H1 (cell line): ENCODE measurements around the gene TXNRD2. TPM values are rescaled to one million over a fixed set of nuclear protein-coding genes. Genes with fewer than 3 reads are reported as not detected.
A peak's percentile ranks its signal among the peaks of the same experiment; 100 is the strongest.

ENCODE experiments used
- CTCF ChIA-PET: fragments of 300-600 bp; sonication (Branson Sonifier 250); formaldehyde crosslinking; loops from one replicate; lab custom pipeline; 2021; ENCODE audit not compliant: partially characterized antibody; lab: Charles Lee
- POLR2A ChIA-PET: fragments of 300-600 bp; sonication (Branson Sonifier 250); formaldehyde crosslinking; loops from one replicate; lab custom pipeline; 2021; ENCODE audit warnings: inconsistent platforms; ENCODE audit not compliant: partially characterized antibody; lab: Charles Lee
- DNase-seq, 2 experiments: peaks; one replicate each; pipeline versions ENCODE4 v3.0.0 to v3.0.0-alpha.2; 2010 to 2022; ENCODE audit warnings: low spot score in 2 of 2, low read depth in 1 of 2, mixed read lengths in 1 of 2
- FAIRE-seq: peaks from 2 replicates; lab custom pipeline; 2011; peaks lifted over from hg19 to GRCh38; lab: Jason Lieb, UNC
- H2AFZ ChIP-seq: 2 replicates; pipeline ENCODE4 v1.8.1; 2012; ENCODE audit warnings: low read length, inconsistent platforms
- H2AK5ac ChIP-seq: 2 replicates; pipeline ENCODE4 v1.6.1; 2013; ENCODE audit warnings: low read depth, low read length
- H2BK120ac ChIP-seq: replicated peaks from 2 replicates; pipeline ENCODE3; 2013; ENCODE audit warnings: low read depth, low read length, inconsistent platforms
- H2BK12ac ChIP-seq: 2 replicates; pipeline ENCODE4 v1.6.1; 2013; ENCODE audit warnings: low read depth, low read length
- H2BK15ac ChIP-seq: 2 replicates; pipeline ENCODE4 v1.6.1; 2013; ENCODE audit warnings: low read length
- H2BK20ac ChIP-seq: 2 replicates; pipeline ENCODE4 v1.6.1; 2013; ENCODE audit warnings: low read length
- H2BK5ac ChIP-seq: 2 replicates; pipeline ENCODE4 v1.6.1; 2013; ENCODE audit warnings: low read depth, low read length
- H3K14ac ChIP-seq: 2 replicates; pipeline ENCODE4 v1.6.1; 2013; ENCODE audit warnings: inconsistent platforms; ENCODE audit not compliant: insufficient read length
- H3K18ac ChIP-seq: 2 replicates; pipeline ENCODE4 v1.6.1; 2013; ENCODE audit warnings: low read length; ENCODE audit errors: extremely low read depth
- H3K23ac ChIP-seq: 2 replicates; pipeline ENCODE4 v1.6.1; 2013; ENCODE audit warnings: inconsistent platforms; ENCODE audit not compliant: insufficient read length
- H3K23me2 ChIP-seq: 2 replicates; pipeline ENCODE4 v1.6.1; 2013; ENCODE audit warnings: low read depth, low read length
- H3K27ac ChIP-seq: 2 replicates; pipeline ENCODE4 v1.6.1; 2011; ENCODE audit warnings: low read depth, low read length, inconsistent platforms
- H3K27me3 ChIP-seq, 4 experiments: replicated peaks in 1 of 4; 1 replicate in 1 of 4; 2 replicates in 3 of 4; pipeline versions ENCODE4 v1.6.1 to v1.8.1; 2011 to 2013; ENCODE audit warnings: low read length in 3 of 4, mild to moderate bottlenecking in 3 of 4, inconsistent platforms in 2 of 4, mixed read lengths in 2 of 4, moderate library complexity in 1 of 4; ENCODE audit not compliant: control insufficient read depth in 3 of 4, insufficient read depth in 3 of 4; ENCODE audit errors: extremely low read depth in 1 of 4
- H3K36me3 ChIP-seq, 4 experiments: 2 replicates each; pipeline versions ENCODE4 v1.6.1 to v1.8.1; 2011 to 2013; ENCODE audit warnings: mild to moderate bottlenecking in 4 of 4, low read length in 3 of 4, moderate library complexity in 2 of 4, control low read depth in 1 of 4, inconsistent platforms in 1 of 4; ENCODE audit not compliant: insufficient read depth in 4 of 4, control insufficient read depth in 2 of 4
- H3K4ac ChIP-seq: replicated peaks from 2 replicates; pipeline ENCODE3; 2013; ENCODE audit warnings: low read length, low read depth, mixed read lengths, inconsistent platforms; ENCODE audit not compliant: insufficient read length
- H3K4me1 ChIP-seq, 4 experiments: replicated peaks in 1 of 4; 1 replicate in 1 of 4; 2 replicates in 3 of 4; pipeline versions ENCODE4 v1.6.1 to v1.8.1; 2011 to 2013; ENCODE audit warnings: low read length in 3 of 4, inconsistent platforms in 2 of 4, mixed read lengths in 1 of 4; ENCODE audit not compliant: insufficient read depth in 4 of 4, control insufficient read depth in 3 of 4
- H3K4me2 ChIP-seq, 2 experiments: 2 replicates each; pipeline versions ENCODE4 v1.6.1 to v1.8.1; 2011 to 2013; ENCODE audit warnings: low read depth in 2 of 2, low read length in 2 of 2, control low read depth in 1 of 2, inconsistent platforms in 1 of 2, mild to moderate bottlenecking in 1 of 2; ENCODE audit not compliant: insufficient read depth in 1 of 2
- H3K4me3 ChIP-seq, 4 experiments: fragments of 200-600, 300-600 bp in 1 of 4; sonication (generic), shearing (Covaris generic), sonication (Bioruptor Twin) in 1 of 4; 2 replicates each; pipeline versions ENCODE4 v1.5.1 to v1.8.1; 2011 to 2016; ENCODE audit warnings: low read length in 4 of 4, low read depth in 3 of 4, control low read depth in 2 of 4, inconsistent platforms in 2 of 4, mild to moderate bottlenecking in 2 of 4, mixed read lengths in 1 of 4, moderate library complexity in 1 of 4; ENCODE audit not compliant: insufficient read depth in 2 of 4; ENCODE audit errors: extremely low read depth in 1 of 4
- H3K56ac ChIP-seq: replicated peaks from 2 replicates; pipeline ENCODE3; 2013; ENCODE audit warnings: low read depth, mild to moderate bottlenecking, mixed read lengths, low read length, inconsistent platforms; ENCODE audit not compliant: insufficient read length
- H3K79me1 ChIP-seq: 2 replicates; pipeline ENCODE4 v1.6.1; 2013; ENCODE audit warnings: low read depth, low read length, control low read depth
- H3K79me2 ChIP-seq, 2 experiments: 2 replicates each; pipeline versions ENCODE4 v1.6.1 to v1.8.1; 2012 to 2013; ENCODE audit warnings: low read length in 2 of 2, mild to moderate bottlenecking in 2 of 2, inconsistent platforms in 1 of 2; ENCODE audit not compliant: insufficient read depth in 2 of 2, control insufficient read depth in 1 of 2
- H3K9ac ChIP-seq, 4 experiments: replicated peaks in 1 of 4; 1 replicate in 1 of 4; 2 replicates in 3 of 4; pipeline versions ENCODE4 v1.6.1 to v1.8.1; 2011 to 2013; ENCODE audit warnings: low read depth in 3 of 4, low read length in 3 of 4, control low read depth in 2 of 4, mild to moderate bottlenecking in 2 of 4, moderate library complexity in 2 of 4, inconsistent platforms in 1 of 4; ENCODE audit errors: extremely low read depth in 1 of 4
- H3K9me3 ChIP-seq, 2 experiments: 2 replicates each; pipeline versions ENCODE4 v1.6.1 to v1.8.1; 2012 to 2013; ENCODE audit warnings: mild to moderate bottlenecking in 2 of 2, moderate library complexity in 2 of 2, control low read depth in 1 of 2, inconsistent platforms in 1 of 2, low read depth in 1 of 2, low read length in 1 of 2, mixed read lengths in 1 of 2; ENCODE audit not compliant: insufficient read depth in 2 of 2
- H4K20me1 ChIP-seq, 2 experiments: replicated peaks in 1 of 2; 2 replicates each; pipeline versions ENCODE3 to v1.8.1; 2011 to 2013; ENCODE audit warnings: inconsistent platforms in 2 of 2, low read length in 2 of 2, mild to moderate bottlenecking in 1 of 2; ENCODE audit not compliant: insufficient read depth in 2 of 2, control insufficient read depth in 1 of 2
- H4K5ac ChIP-seq: 2 replicates; pipeline ENCODE4 v1.6.1; 2013; ENCODE audit warnings: low read length, low read depth, mixed read lengths, inconsistent platforms; ENCODE audit not compliant: insufficient read length
- H4K8ac ChIP-seq: 2 replicates; pipeline ENCODE4 v1.8.0; 2013; ENCODE audit warnings: mild to moderate bottlenecking, moderate library complexity, low read length, inconsistent platforms; ENCODE audit not compliant: insufficient read depth; ENCODE audit errors: extremely low read depth
- H4K91ac ChIP-seq: replicated peaks from 2 replicates; pipeline ENCODE3; 2013; ENCODE audit warnings: low read length, mixed read lengths, inconsistent platforms; ENCODE audit not compliant: insufficient read length
- SAP30 ChIP-seq: fragments of 300-600 bp; sonication (generic); IDR thresholded peaks from 2 replicates; pipeline ENCODE4 v1.7.1; 2012; ENCODE audit warnings: low read length, moderate library complexity, mild to moderate bottlenecking, inconsistent platforms; ENCODE audit not compliant: insufficient read depth, insufficient replicate concordance
- TCF12 ChIP-seq: IDR thresholded peaks from 2 replicates; pipeline ENCODE4 v1.6.1; 2011; ENCODE audit warnings: low read depth, mild to moderate bottlenecking, low read length
- WGBS, 2 experiments: shearing (Covaris generic) in 1 of 2; methylation state at CpG; one replicate each; pipeline versions ENCODE4 v1.1.6 to v1.1.7; 2013 to 2015; ENCODE audit warnings: low lambda C conversion rate in 2 of 2, mixed read lengths in 2 of 2, inconsistent platforms in 1 of 2, low coverage in 1 of 2, missing lambda C conversion rate in 1 of 2; ENCODE audit not compliant: insufficient replicate concordance in 2 of 2, insufficient coverage in 1 of 2, insufficient read length in 1 of 2; ENCODE audit errors: extremely low coverage in 1 of 2, missing lambda C conversion rate in 1 of 2; 5-methylcytosine and 5-hydroxymethylcytosine counted together
- polyA plus RNA-seq, 7 experiments: library from polyadenylated mRNA; depleted of rRNA in 3 of 7; stranded (reverse) in 5 of 7; unstranded in 2 of 7; fragments of >200 nt in 5 of 7; fragments of 200-250 nt in 2 of 7; gene quantifications; 1 replicate in 5 of 7; 2 replicates in 1 of 7; 4 replicates in 1 of 7; pipeline versions ENCODE4 v1.2.1 to v1.2.3, GENCODE V29; 2011 to 2013; ENCODE audit warnings: missing spikeins in 2 of 7, mixed read lengths in 2 of 7
- total RNA-seq: library from RNA; stranded (reverse); fragmentation: NEBNext Ultra II Directional; extraction: Animal tissue kit (Norgen Biotek cat#: 25700); gene quantifications from 2 replicates; pipeline ENCODE4 v1.2.1, GENCODE V29; 2021

TXNRD2 gene
- total and polyA plus RNA-seq, 2 of the 8 experiments (the other 6 are each of a cell fraction or from before 2014, with no cell fraction given): 14.8 to 21.9 TPM

GRCh38 chr22:19882446-19883381 is 58.9 kb downstream of the TXNRD2 start:
- H3K79me2 ChIP-seq: no peaks in the 10 kb centered on the region
- peaks cover 4% of the 10 kb centered on the region for H3K23me2 ChIP-seq
- ChIA-PET POLR2A (interaction anchor here (0.5 to 3.9 kb wide), 2 partner anchors 12 to 30 kb away, joined by 3 to 27 read pairs; no protein-coding TSS in a partner anchor), CTCF (interaction anchor here (0.9 to 3.5 kb wide), 3 partner anchors 15 to 159 kb away, joined by 3 to 10 read pairs (median 3); no protein-coding TSS in a partner anchor)
- H2BK120ac ChIP-seq: peak overlapping the region; percentile 95
- H4K8ac ChIP-seq: peak overlapping the region; percentile 53; the same call in 1 of the 2 replicates
- H3K4me1 ChIP-seq: peaks cover 11 to 26% (median 20%) of the 10 kb centered on the region in 4 experiments
- peak overlapping the region; percentile 84 for H2BK12ac ChIP-seq
- no peak overlapping the region for H3K14ac ChIP-seq
- H3K4me2 ChIP-seq: no peak overlapping the region; a peak in 1 of 4 replicates
- peak overlapping the region; percentile 98 for H4K91ac ChIP-seq
- peak in 1 of 2 experiments; percentile 43 for DNase-seq
- H2BK20ac ChIP-seq: peak overlapping the region; percentile 93
- no peak overlapping the region for H4K5ac ChIP-seq
- H3K9ac ChIP-seq: no peak overlapping the region
- no peak overlapping the region for H2AFZ ChIP-seq
- no peaks in the 10 kb centered on the region for H4K20me1 ChIP-seq
- no peak overlapping the region for H3K23ac ChIP-seq
- peak overlapping the region; percentile 76 for H2AK5ac ChIP-seq
- peak overlapping the region; percentile 72 for H2BK15ac ChIP-seq
- no peak overlapping the region for H3K56ac ChIP-seq
- H3K18ac ChIP-seq: peak overlapping the region; percentile 90
- TF ChIP-seq SAP30: no peak
- TF ChIP-seq TCF12: no peak
- TF ChIP-seq, all 59 proteins: peak for 0
- WGBS, 2 experiments: 88% methylated on average over 26 of the region's 26 CpGs; no CpG with 5 or more reads in 1 of the 2 experiments
- H3K9me3 ChIP-seq: no peaks in the 10 kb centered on the region
- no peak overlapping the region for H3K27ac ChIP-seq
- 0 out of 8 replicates have a peak, but pooled peaks cover 0 to 2% (median 0%) of the 10 kb centered on the region in 4 experiments for H3K36me3 ChIP-seq
- H3K4me3 ChIP-seq: no peak overlapping the region
- H3K27me3 ChIP-seq: peaks cover 0 to 3% (median 0%) of the 10 kb centered on the region in 4 experiments; a peak in 1 of 7 replicates
- H2BK5ac ChIP-seq: peak overlapping the region; percentile 99
- no peaks in the 10 kb centered on the region; the same call in 1 of the 2 replicates for H3K79me1 ChIP-seq
- peak overlapping the region; percentile 66 for H3K4ac ChIP-seq
- FAIRE-seq: no peak
